HEK293 (cell line): ENCODE results near the gene CTAGE1.

Experiments used
- CTCF ChIA-PET: fragments of 350-600 bp; formaldehyde crosslinking; extraction: SDS; loops from one replicate; lab custom pipeline; 2021; ENCODE audit warnings: antibody characterized with exemption; lab: Yijun Ruan, JAX
- POLR2A ChIA-PET: fragments of 300-600 bp; formaldehyde crosslinking; extraction: SDS; loops from one replicate; lab custom pipeline; 2020; ENCODE audit warnings: antibody characterized with exemption, inconsistent platforms; lab: Yijun Ruan, JAX
- H3K27ac ChIP-seq: fragments of 200-500 bp; sonication (Bioruptor generic); 2 replicates; pipeline ENCODE4 v1.5.1; 2014; ENCODE audit warnings: low read depth, low read length, control low read depth, inconsistent platforms; ENCODE audit errors: extremely low read depth
- H3K36me3 ChIP-seq, 2 experiments: fragments of 200-500 bp in 1 of 2; sonication (Bioruptor generic) in 1 of 2; 1 replicate in 1 of 2; 2 replicates in 1 of 2; pipeline ENCODE4 v1.5.1; 2014 to 2017; ENCODE audit warnings: inconsistent platforms in 2 of 2, low read length in 2 of 2; ENCODE audit not compliant: control insufficient read depth in 2 of 2, insufficient read depth in 1 of 2
- H3K4me1 ChIP-seq: fragments of 200-500 bp; sonication (Bioruptor generic); 2 replicates; pipeline ENCODE4 v1.5.1; 2014; ENCODE audit warnings: mild to moderate bottlenecking, low read length, inconsistent platforms; ENCODE audit not compliant: control insufficient read depth, insufficient read depth
- H3K4me3 ChIP-seq: 2 replicates; pipeline ENCODE4 v1.5.1; 2011; ENCODE audit warnings: low read depth, mild to moderate bottlenecking, control low read depth, low read length, moderate library complexity
- H3K9me3 ChIP-seq: fragments of 200-500 bp; sonication (Bioruptor generic); 2 replicates; pipeline ENCODE4 v1.5.1; 2014; ENCODE audit warnings: low read depth, low read length, inconsistent platforms; ENCODE audit not compliant: control insufficient read depth, insufficient read depth
- GLIS1 ChIP-seq: fragments of 450-650 bp; formaldehyde crosslinking; IDR thresholded peaks from 2 replicates; pipeline ENCODE4 v1.5.1; 2016; ENCODE audit warnings: missing biosample characterization, missing genetic modification characterization
- TRIM28 ChIP-seq: IDR thresholded peaks from 2 replicates; pipeline ENCODE4 v1.6.1; 2011; ENCODE audit warnings: low read length, control low read depth, borderline replicate concordance
- ZBTB10 ChIP-seq: fragments of 450-650 bp; formaldehyde crosslinking; IDR thresholded peaks from 2 replicates; pipeline ENCODE4 v1.5.1; 2016; ENCODE audit warnings: missing biosample characterization, missing genetic modification characterization
- ZBTB44 ChIP-seq: fragments of 450-650 bp; IDR thresholded peaks from 2 replicates; pipeline ENCODE4 v1.5.1; 2018; ENCODE audit warnings: missing biosample characterization, mild to moderate bottlenecking, missing genetic modification characterization
- ZNF112 ChIP-seq: fragments of 450-650 bp; formaldehyde crosslinking; IDR thresholded peaks from 2 replicates; pipeline ENCODE4 v1.5.0; 2017; ENCODE audit warnings: missing biosample characterization, missing genetic modification characterization
- ZNF114 ChIP-seq: fragments of 450-650 bp; formaldehyde crosslinking; IDR thresholded peaks from 2 replicates; pipeline ENCODE4 v1.5.0; 2017; ENCODE audit warnings: missing biosample characterization, missing genetic modification characterization
- ZNF132 ChIP-seq: fragments of 450-650 bp; formaldehyde crosslinking; IDR thresholded peaks from 2 replicates; pipeline ENCODE4 v1.5.1; 2017; ENCODE audit warnings: missing biosample characterization, missing genetic modification characterization, borderline replicate concordance
- ZNF133 ChIP-seq: fragments of 450-650 bp; formaldehyde crosslinking; IDR thresholded peaks from 2 replicates; pipeline ENCODE4 v1.5.1; 2016; ENCODE audit warnings: missing biosample characterization, missing genetic modification characterization
- ZNF274 ChIP-seq, 2 experiments: fragments of 200-500 bp in 1 of 2; fragments of 450-650 bp in 1 of 2; sonication (Bioruptor generic) in 1 of 2; formaldehyde crosslinking in 1 of 2; IDR thresholded peaks; 2 replicates each; pipeline versions ENCODE4 v1.5.1 to v1.6.1; 2014 to 2016; ENCODE audit warnings: borderline replicate concordance in 1 of 2, inconsistent platforms in 1 of 2, low read length in 1 of 2, missing biosample characterization in 1 of 2, missing genetic modification characterization in 1 of 2
- ZNF324 ChIP-seq: fragments of 450-650 bp; formaldehyde crosslinking; IDR thresholded peaks from 2 replicates; pipeline ENCODE4 v1.5.1; 2016; ENCODE audit warnings: missing biosample characterization, missing genetic modification characterization
- ZNF341 ChIP-seq: fragments of 450-650 bp; formaldehyde crosslinking; IDR thresholded peaks from 2 replicates; pipeline ENCODE4; 2016; ENCODE audit warnings: low read depth, missing biosample characterization, missing genetic modification characterization
- ZNF366 ChIP-seq: fragments of 450-650 bp; formaldehyde crosslinking; conservative IDR thresholded peaks from 2 replicates; pipeline ENCODE4 v1.5.1; 2016; ENCODE audit warnings: missing biosample characterization, missing genetic modification characterization
- ZNF394 ChIP-seq: fragments of 450-650 bp; formaldehyde crosslinking; IDR thresholded peaks from 2 replicates; pipeline ENCODE4 v1.5.1; 2016; ENCODE audit warnings: missing biosample characterization, missing genetic modification characterization, mild to moderate bottlenecking, moderate library complexity, borderline replicate concordance
- ZNF398 ChIP-seq: fragments of 450-650 bp; formaldehyde crosslinking; IDR thresholded peaks from 2 replicates; pipeline ENCODE4 v1.5.1; 2017; ENCODE audit warnings: missing biosample characterization, missing genetic modification characterization
- ZNF660 ChIP-seq: fragments of 450-650 bp; IDR thresholded peaks from 2 replicates; pipeline ENCODE4 v1.5.1; 2018; ENCODE audit warnings: missing biosample characterization, mild to moderate bottlenecking, missing genetic modification characterization
- ZNF704 ChIP-seq: fragments of 450-650 bp; formaldehyde crosslinking; IDR thresholded peaks from 2 replicates; pipeline ENCODE4 v1.5.1; 2016; ENCODE audit warnings: missing biosample characterization, missing genetic modification characterization

The CTAGE1 gene

GRCh38 chr18:22447792-22448191 is 30.1 kb upstream of the CTAGE1 start:
- Histone ChIP-seq H3K9me3 (no peaks in the 10 kb centered on the region), H3K4me1 (no peaks in the 10 kb centered on the region)
- POLR2A ChIA-PET = interaction anchor here (0.7 to 1.5 kb wide), 2 partner anchors 11 to 13 kb away, joined by 3 to 8 read pairs; no protein-coding TSS in a partner anchor
- TF ChIP-seq ZNF112 (tag by site-specific recombination) (no peak), ZNF274 (IDR thresholded peaks at IDR 0.05; ENCODE audit: low read length) (no peak), ZNF274 (tag by site-specific recombination; IDR thresholded peaks at IDR 0.05; ENCODE audit: borderline replicate concordance) (no peak), ZNF114 (tag by site-specific recombination) (no peak), ZNF704 (no peak), ZBTB10 (no peak), ZNF341 (tag by site-specific recombination) (no peak), ZNF133 (no peak)
- TF ChIP-seq, all 188 proteins: peak for 0
- H3K4me3 ChIP-seq = no peak overlapping the region
- CTCF ChIA-PET = interaction anchor here (0.6 kb wide), 1 partner anchor 78 kb away, joined by 6 read pairs; no protein-coding TSS in a partner anchor
- H3K36me3 ChIP-seq = no peaks in the 10 kb centered on the region
- H3K27ac ChIP-seq = no peak overlapping the region

- POLR2A ChIA-PET = interaction anchor here (1.5 kb wide), 1 partner anchor 12 kb away, joined by 3 read pairs; no protein-coding TSS in a partner anchor
- Histone ChIP-seq H3K4me3 (no peak overlapping the region), H3K36me3 (no peaks in the 10 kb centered on the region), H3K27ac (no peak overlapping the region), H3K4me1 (no peaks in the 10 kb centered on the region), H3K9me3 (no peaks in the 10 kb centered on the region)
- CTCF ChIA-PET = interaction anchor here (0.5 kb wide), 1 partner anchor 273 kb away, joined by 3 read pairs; no protein-coding TSS in a partner anchor
- TF ChIP-seq ZNF366 (tag by site-specific recombination) = no peak
- TF ChIP-seq ZNF398 (tag by site-specific recombination) = no peak
- no peak for TF ChIP-seq GLIS1 (tag by site-specific recombination)
- TF ChIP-seq ZNF324 = no peak
- no peak for TF ChIP-seq ZNF394 (tag by site-specific recombination)
These were observed 29.2 kb upstream of the CTAGE1 start for GRCh38 chr18:22446911-22447310.

GRCh38 chr18:22446325-22446724 is 28.6 kb upstream of the CTAGE1 start:
- H3K4me1 ChIP-seq = no peaks in the 10 kb centered on the region
- CTCF ChIA-PET = interaction anchor here (0.5 kb wide), 1 partner anchor 272 kb away, joined by 3 read pairs; no protein-coding TSS in a partner anchor
- TF ChIP-seq ZNF660 (tag by site-specific recombination) = no peak
- TF ChIP-seq TRIM28 = no peak
- no peak for TF ChIP-seq ZBTB44 (tag by site-specific recombination)
- no peak for TF ChIP-seq ZNF132 (tag by site-specific recombination)
- H3K9me3 ChIP-seq = no peaks in the 10 kb centered on the region
- H3K4me3 ChIP-seq = no peak overlapping the region
- H3K27ac ChIP-seq = no peak overlapping the region
- no peaks in the 10 kb centered on the region for H3K36me3 ChIP-seq
- POLR2A ChIA-PET = interaction anchor here (1.5 kb wide), 1 partner anchor 11 kb away, joined by 3 read pairs; no protein-coding TSS in a partner anchor
